Measurements from ENCODE around the gene NCOA1. TPM values are rescaled to one million over a fixed set of nuclear protein-coding genes. Genes with fewer than 3 reads are reported as not detected.

Gene NCOA1
- total and polyA plus RNA-seq, 2 donors (not counting 3 experiments of a cell fraction or from before 2014, with no cell fraction given) = 11.4 to 14.1 TPM

GRCh38 chr2:24659862-24660261 lies 168.8 kb downstream of the NCOA1 start:
- FAIRE-seq = no peak
- no peak overlapping the region for H3K9ac ChIP-seq (replicated peaks; ENCODE audit: extremely low read depth, insufficient read depth, low read length)
- no peak for TF ChIP-seq GATA2 (IDR thresholded peaks at IDR 0.05; ENCODE audit: insufficient read depth, insufficient read length, low read depth, low read length)
- TF ChIP-seq POLR2AphosphoS5 (IDR thresholded peaks at IDR 0.05; ENCODE audit: insufficient read depth, low read depth, low read length) = no peak
- TF ChIP-seq MAX (IDR thresholded peaks at IDR 0.05; ENCODE audit: insufficient read depth, insufficient read length) = no peak
- no peak for TF ChIP-seq FOS (IDR thresholded peaks at IDR 0.05; ENCODE audit: borderline replicate concordance, insufficient read depth, low read length)
- TF ChIP-seq CTCF (IDR thresholded peaks at IDR 0.05; ENCODE audit: extremely low read depth in 1 of 2, insufficient read depth in 1 of 2, low read depth in 1 of 2, low read length in 2 of 2) = no peak
- TF ChIP-seq EZH2 (IDR thresholded peaks at IDR 0.05; ENCODE audit: borderline replicate concordance, low read depth, low read length, severe bottlenecking) = no peak
- no peak for TF ChIP-seq JUN (IDR thresholded peaks at IDR 0.05; ENCODE audit: borderline replicate concordance, insufficient read depth, insufficient read length, low read depth)
- no peak for TF ChIP-seq MYC (IDR thresholded peaks at IDR 0.05; ENCODE audit: low read depth, low read length)
- TF ChIP-seq POLR2A (IDR thresholded peaks at IDR 0.05; ENCODE audit: low read depth, low read length) = no peak
- no peak overlapping the region for H3K27ac ChIP-seq (ENCODE audit: insufficient read depth, low read depth, low read length)
- no peak overlapping the region for H2AFZ ChIP-seq (ENCODE audit: low read depth, low read length)
- no peak overlapping the region for H3K4me3 ChIP-seq (replicated peaks in 1 of 3; ENCODE audit: insufficient read depth in 1 of 3, low read depth in 1 of 3, low read length in 3 of 3)
- CTCF ChIA-PET = interaction anchor here (1.2 to 1.8 kb wide), 2 partner anchors 11 kb away, joined by 3 to 4 read pairs; no protein-coding TSS in a partner anchor
- H4K20me1 ChIP-seq (replicated peaks; ENCODE audit: control insufficient read depth, extremely low read depth, insufficient read depth, low read length) = no peaks in the 10 kb centered on the region
- BruUV-seq (replicated peaks) = no TSS peak
- POLR2A ChIA-PET = no interaction called here
- H3K27me3 ChIP-seq (ENCODE audit: control insufficient read depth in 2 of 2, insufficient read depth in 2 of 2, low read length in 2 of 2) = no peaks in the 10 kb centered on the region
- intact Hi-C loops (cut with micrococcal nuclease) (no loop called here), dilution Hi-C loops (cut with MboI; ENCODE audit: extremely low pct_ligation_motif_present, low sequenced_read_pairs) (no loop called here)
- no peaks in the 10 kb centered on the region for H3K79me2 ChIP-seq (ENCODE audit: control insufficient read depth, insufficient read depth, low read length)
- H3K4me1 ChIP-seq (ENCODE audit: control insufficient read depth, extremely low read depth, insufficient read depth, low read length) = no peaks in the 10 kb centered on the region
- H3K9me3 ChIP-seq (replicated peaks; ENCODE audit: control insufficient read depth, insufficient read depth, low read length) = no peaks in the 10 kb centered on the region
- H3K4me2 ChIP-seq (ENCODE audit: insufficient read depth, low read length) = no peak overlapping the region
- no peaks in the 10 kb centered on the region for H3K9me1 ChIP-seq (replicated peaks; ENCODE audit: control insufficient read depth, extremely low read depth, insufficient read depth, low read length)
- peaks cover 0 to 1% of the 10 kb centered on the region in 2 experiments for H3K36me3 ChIP-seq (ENCODE audit: control insufficient read depth in 2 of 2, extremely low read depth in 1 of 2, insufficient read depth in 2 of 2, low read length in 2 of 2)
- no peak for DNase-seq (ENCODE audit: low read depth, low spot score)

All from endothelial cell of umbilical vein (primary cell).